ENCODE results near the gene SDCCAG8.

DNA sequence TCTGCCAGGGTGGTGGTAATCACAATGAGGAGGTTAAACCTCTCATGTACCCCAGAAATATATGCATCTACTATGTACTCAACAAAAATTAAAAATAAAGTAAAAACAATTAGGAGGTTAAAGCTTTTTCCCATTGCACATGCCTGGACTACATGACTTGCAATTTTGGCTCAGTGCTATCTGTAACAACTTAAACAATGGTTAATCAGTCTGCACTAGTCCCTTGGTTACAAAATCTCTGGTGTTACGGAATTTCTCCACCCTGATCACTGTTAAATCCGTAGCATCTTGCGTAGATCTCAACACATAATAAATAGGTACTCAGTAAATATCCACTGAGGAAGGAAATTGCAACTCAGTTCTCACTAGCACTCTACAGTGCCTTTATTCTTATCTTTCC, 66.5 kb downstream of the SDCCAG8 start:
- TF ChIP-seq, protein P1, sequence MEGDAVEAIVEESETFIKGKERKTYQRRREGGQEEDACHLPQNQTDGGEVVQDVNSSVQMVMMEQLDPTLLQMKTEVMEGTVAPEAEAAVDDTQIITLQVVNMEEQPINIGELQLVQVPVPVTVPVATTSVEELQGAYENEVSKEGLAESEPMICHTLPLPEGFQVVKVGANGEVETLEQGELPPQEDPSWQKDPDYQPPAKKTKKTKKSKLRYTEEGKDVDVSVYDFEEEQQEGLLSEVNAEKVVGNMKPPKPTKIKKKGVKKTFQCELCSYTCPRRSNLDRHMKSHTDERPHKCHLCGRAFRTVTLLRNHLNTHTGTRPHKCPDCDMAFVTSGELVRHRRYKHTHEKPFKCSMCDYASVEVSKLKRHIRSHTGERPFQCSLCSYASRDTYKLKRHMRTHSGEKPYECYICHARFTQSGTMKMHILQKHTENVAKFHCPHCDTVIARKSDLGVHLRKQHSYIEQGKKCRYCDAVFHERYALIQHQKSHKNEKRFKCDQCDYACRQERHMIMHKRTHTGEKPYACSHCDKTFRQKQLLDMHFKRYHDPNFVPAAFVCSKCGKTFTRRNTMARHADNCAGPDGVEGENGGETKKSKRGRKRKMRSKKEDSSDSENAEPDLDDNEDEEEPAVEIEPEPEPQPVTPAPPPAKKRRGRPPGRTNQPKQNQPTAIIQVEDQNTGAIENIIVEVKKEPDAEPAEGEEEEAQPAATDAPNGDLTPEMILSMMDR (IDR thresholded peaks at IDR 0.05): no peak
- no peak for TF ChIP-seq ZFX (IDR thresholded peaks at IDR 0.05; ENCODE audit: borderline replicate concordance)
